ENCODE results near the gene NR3C1.

DNA sequence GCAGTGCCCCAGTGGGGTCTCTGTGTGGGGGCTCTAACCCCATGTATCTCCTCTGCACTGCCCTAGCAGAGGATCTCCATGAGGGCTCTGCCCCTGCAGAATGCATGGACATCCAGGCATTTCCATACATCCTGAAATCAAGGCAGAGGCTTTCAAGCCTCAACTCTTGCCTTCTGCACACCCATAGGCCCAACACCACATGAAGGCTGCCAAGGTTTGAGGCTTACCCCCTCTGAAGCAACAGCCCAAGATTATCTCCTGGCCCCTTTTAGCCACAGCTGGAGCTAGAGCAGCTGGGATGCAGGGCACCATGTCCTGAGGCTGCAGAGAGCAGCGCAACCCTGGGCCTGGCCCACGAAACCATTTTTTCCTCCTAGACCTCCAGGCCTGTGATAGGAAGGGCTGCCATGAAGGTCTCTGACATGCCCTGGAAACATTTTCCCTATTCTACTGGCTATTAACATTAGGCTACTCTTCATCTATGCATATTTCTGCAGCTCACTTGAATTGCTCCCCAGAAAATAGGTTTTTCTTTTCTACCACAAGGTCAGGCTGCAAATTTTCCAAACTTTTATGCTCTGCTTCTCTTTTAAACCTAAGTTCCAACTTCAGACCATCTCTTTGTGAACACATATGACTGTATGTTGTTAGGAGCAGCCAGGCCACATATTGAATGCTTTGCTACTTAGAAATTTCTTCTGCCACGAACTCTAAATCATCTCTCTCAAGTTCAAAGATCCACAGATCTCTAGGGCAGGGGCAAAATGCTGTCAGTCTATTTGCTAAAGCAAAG lies 18.4 kb downstream of the NR3C1 start:
- TF ChIP-seq CTCF (IDR thresholded peaks at IDR 0.05; ENCODE audit: low read length) = no peak
- no peak for TF ChIP-seq EZH2phosphoT487 (IDR thresholded peaks at IDR 0.05; ENCODE audit: low read length)
